Medulla oblongata (tissue), 1 donor: Measurements from ENCODE around the gene SLC30A2.

Source experiments
- DNase-seq: peaks from one replicate; pipeline ENCODE4 v3.0.0-alpha.2; 2015; ENCODE audit errors: extremely low spot score

The SLC30A2 gene

DNA sequence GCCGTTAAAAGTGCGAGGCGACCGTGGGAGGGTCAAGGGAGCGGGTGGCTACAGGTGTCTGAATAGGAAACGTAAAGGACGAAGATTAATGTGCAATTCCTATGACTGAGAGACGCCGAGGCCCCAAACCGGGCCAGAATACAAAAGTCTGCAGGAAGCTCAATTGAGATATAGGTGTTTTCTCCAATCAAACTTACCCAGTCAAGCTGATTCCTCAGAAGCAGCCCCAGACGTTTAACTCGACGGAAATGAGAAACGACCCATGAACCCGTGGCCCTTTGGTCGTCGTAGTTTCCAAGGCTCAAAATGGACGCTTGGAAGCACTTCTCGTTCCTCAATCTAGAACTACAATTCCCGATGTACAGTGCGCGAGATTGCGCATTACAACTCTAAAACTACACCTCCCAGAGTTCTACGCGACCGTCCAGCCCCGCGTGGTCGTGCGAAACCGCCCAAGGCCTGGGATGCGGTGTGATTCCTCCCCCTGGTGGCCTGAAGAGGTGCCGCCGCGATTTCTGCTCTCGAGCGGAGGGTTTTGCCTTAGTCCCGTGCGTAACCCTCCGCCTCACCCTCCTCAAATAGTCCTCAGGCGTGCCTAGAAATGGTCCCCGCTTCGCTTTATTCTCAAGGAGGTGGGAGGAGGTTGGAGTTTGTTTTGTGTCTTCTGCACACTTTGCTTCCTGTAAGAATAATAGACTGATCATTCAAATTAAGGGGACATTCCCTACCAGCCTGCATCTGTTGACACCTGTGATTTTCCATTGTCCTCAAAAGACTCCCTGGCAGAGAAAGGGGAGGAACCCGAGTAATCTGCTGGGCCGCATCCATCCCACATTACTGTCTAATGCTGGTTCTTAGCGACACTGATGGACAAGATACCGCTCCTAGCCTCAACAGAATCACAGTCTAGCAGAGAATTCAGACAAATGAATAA lies 47.8 kb downstream of the SLC30A2 start, which contains the start of gene PAFAH2:
PAFAH2 (minus strand) TSS at position 236 of the 934 bp plus-strand sequence. CDS start 7,247 bp downstream, outside the sequence.
- DNase-seq: peak; percentile 100

DNA sequence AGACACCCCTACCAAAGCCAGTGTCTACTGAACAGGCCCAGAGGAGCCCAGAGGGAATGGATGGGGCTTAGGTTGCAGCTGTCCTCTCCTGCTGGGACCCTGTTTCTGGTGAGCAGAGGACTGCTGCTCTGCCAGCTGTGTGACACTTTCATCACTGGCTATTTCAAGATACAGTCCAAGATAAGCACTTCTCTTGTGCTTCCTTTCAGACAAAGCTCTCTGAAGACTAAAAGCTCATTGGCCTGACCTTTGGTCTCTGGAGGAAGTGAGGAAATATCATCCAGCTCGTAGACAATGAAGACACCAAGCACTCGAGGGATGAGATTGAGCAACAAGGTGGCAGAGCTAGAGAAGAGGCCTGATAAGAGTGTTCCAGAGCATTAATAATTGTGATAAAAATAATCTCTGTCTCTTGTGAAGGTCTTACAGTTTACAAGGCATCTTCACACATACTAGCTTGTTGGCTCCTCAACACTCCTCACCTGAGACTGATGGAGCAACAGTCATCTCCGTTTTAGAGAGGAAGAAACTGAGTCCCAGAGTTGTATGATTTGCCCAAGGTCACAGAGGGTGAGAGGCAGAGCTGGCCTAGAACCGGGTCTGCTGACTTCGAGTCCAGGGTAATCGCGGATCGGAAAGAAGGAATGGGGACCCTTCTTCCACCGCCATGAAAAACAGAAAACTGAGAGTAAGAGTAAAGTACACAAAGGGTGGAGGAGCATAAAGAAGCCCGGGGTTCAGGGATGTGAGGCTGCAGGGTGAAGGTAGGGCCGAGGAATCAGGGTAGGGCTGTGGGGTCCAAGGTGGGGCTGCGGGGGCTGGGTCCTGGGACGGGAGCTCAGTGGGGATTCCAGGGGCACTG lies 48.7 kb downstream of the SLC30A2 start:
- peak; percentile 74 for DNase-seq

DNA sequence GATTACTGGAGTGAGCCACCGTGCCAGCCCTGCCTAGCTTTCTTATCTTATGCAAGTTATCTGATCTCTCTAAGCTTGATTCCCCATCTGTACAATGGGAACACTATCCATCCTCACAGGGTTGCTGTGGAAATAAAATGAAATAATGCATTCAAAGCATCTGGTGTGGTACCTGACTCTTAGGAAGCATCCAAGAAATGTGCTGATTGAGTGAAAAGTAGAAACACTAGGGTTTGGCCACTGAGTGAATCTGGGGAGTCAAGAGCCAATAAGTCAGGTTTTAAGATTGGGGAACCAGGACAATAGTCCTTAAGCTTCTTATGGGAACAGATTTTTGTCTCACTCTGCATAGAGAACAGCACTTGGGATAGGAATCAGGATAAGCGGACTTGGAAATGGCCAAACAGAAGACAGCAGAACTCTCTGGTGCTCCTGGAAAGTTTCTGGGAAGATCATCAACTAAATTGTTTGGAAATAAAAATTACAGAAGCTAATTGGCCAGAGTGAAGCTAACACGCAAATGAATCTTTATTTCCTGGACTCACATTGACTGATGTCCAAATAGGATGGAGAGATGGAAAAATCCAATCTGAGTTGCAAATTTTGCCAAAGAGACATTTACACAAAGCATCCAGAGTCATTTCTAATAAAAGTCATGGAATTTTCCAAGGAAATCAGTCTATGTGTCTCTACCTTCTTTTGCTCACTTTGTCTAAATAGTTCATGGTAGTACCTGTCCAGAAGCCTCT lies 51.3 kb downstream of the SLC30A2 start:
- no peak for DNase-seq

DNA sequence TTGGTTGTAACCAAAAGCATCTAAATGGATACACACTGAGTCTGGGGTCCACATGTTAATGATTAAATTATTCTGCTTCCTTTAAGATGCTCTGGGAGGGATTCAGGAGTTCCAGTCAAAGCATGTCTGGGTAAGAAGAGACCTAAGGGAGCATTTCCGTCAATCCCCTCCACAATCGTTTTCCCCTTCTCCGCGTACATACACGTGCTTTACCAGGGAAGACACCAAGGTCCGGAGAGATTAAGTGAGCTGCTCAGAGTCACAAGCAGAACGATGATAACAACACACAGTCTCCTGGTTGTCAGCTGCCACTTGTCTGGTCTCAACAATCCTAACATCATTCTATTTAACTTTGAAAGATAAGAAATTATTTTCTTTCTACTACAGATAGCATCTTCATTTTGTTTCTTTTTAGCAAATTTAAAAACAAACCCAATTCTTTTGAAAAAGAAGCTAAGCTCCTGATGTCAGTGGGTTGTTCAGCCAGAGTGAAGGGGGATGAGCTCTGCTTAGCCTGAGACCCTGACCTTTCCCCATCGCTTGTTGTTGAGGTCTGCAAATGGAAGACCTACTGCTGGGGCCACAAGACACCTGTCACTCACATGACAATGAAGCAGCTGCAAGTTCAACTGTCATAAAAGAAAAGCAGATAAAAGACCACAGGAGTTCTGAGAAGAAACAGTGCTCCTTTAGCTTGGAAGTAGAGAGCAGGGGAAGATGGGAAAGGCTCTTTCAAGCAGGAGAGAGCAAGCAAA lies 52.5 kb downstream of the SLC30A2 start:
- DNase-seq: no peak

DNA sequence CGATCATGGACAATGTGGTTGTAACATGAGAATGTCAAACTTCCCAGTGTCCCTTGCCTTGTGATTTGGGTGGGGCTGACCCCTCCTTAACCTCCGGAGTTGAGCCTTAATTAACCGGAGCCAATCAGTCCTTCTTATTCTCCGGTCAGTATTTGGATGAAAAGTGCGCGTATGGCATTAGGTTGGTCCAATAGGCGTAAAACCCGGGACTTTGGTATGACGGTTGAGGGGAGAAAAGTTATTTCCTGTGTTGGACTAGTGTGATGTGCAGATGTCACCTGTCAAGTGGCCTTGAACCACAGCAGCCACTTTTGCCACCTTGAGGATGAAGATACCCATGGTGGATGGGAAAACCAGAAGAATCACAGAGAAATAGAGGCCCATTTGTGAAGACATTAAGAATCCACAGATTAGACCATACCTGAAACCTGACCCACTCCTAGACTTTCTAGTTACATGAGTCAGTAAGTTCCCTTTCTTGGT lies 53.2 kb downstream of the SLC30A2 start:
- DNase-seq: no peak

DNA sequence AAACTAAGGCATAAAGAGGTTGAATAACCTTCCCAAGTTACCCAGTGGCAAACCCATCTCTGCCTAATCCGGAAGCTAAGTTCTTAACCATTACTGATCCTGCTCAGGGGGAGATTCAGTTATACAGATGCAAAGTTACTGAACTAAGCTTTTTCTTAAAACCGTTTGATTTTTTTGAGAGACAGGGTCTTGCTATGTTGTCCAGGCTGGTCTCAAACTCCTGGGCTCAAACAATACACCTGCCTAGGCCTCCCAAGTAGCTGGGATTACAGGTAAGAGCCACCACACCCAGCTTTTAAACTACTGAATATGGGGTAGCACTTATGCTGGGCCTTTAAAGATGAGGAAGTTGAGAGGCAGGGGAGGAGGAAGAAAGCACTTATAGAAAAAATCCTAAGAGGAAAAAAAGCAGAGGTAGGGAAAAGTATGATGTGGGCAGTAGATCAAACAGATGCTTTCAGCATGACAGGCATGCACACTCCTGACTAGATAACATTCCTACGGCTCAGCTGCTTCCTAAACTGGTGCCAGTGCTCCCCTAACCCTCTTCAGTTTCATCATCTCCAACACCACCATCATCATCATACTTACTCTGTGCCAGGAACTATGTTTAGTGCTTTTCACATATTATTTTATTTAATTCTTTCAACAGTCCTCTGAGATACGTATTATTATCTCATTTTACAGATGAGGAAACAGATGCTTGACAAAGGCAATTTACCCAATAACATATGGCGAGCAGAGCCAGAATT lies 53.8 kb downstream of the SLC30A2 start:
- DNase-seq: no peak

DNA sequence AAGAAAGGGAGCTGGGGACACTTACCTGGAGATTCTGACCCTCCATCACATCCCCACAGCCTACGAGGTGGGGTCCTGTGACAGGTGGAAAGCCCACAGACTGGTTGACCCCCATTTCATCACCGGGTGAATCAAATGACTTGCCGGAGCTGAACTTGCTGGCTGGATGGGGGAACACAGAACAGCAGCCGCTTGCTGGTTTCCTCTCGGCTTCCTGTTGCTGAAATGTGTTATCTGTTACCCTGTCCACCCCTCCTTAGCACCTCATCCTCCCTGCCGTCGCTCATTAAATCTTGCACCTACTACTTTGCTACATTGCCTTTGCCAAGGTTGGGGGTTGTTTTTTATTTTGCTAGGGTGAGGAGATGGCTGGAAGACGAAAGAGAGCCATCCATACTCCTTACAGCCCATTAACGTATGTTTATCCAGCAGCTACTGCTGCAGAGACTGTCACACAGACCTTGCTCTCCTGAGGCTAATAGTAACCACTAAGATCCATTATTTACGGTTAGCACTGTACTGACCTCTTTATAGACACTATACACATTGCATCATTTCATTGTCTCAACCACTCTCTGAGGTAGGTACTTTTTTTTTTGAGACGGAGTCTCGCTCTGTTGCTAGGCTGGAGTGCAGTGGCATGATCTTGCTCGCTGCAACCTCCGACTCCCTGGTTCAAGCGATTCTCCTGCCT lies 55.1 kb downstream of the SLC30A2 start:
- DNase-seq: no peak

DNA sequence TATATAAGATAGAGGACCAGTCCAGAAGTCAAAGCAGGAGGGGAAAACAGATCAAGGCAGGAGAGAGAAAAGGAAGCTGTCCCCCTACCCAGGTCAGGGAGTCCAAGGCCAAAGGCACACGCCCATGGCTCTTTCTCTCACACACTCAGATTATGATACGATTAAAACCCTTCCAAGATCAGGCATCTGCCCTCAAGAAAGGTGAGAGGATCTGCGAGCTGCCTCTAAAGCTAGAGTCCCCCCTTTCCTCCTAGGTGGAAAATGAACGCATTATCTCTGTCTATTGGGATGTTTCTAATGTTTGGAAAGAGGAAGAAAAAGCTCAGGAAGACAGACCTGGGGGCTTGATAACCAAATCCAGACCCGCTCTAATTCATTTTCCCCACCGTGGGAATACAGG lies 55.7 kb downstream of the SLC30A2 start:
- DNase-seq: no peak

DNA sequence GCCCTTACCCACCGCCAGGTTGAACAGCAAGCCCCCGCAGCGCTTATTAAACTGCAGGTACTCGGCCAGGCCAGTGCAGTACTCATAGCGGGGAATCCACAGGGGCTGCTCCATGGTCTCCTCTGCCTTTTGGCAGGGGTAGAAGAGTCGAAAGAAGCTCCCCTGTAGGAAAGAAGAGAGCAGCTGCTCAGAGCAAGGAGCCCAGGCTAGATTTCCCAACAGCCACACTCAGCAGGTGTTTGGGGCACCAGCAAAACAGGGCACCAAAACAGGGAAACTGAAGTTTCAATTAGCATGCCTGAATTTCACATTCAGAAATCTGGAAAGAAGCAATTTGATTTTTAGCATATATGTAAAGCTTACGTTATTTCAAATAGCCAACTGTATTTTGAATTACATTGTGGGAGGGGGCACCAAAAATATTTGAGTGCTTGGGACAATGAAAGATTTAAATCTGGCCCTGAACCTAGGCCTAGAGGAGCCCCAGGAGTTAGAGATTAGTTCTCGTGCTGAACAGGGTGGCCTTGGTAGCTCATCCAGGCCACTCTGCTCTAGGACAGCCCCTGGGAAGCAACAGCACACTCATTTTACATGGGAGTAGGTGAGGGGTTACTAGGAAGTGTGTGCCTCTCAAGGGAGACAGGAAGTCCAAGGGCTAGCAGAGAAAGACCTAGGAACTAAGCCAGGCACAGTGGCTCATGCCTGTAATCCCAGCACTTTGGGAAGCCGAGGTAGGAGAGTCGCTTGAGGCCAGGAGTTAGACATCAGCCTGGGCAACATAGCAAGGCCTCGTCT lies 56.3 kb downstream of the SLC30A2 start:
- no peak for DNase-seq

DNA sequence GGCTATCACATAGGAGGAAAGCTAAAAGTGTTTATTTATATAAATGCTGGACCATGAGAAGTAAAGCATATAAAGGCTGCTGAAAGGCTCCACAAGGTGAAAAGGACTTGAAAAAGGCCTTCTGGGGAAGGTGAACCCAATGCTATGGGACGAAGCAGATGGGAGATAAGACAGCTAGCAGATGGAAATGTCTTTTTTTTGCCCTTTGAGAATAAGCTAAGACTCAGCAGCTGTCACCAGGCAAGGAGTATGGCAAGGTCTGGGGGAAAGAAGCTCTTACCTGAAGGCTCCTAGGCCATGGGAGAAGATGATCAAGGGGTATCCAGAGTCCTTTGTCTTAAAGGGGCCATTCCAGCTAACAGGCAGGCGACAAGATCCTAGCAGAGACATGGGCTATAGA lies 58.0 kb downstream of the SLC30A2 start:
- no peak for DNase-seq
